Measurements from ENCODE around the gene DHX9. TPM values are rescaled to one million over a fixed set of nuclear protein-coding genes. Genes with fewer than 3 reads are reported as not detected.

The DHX9 gene
- total RNA-seq, 4 donors from 2014 or later, result 35.7 to 116 (median 63.5) TPM

DNA sequence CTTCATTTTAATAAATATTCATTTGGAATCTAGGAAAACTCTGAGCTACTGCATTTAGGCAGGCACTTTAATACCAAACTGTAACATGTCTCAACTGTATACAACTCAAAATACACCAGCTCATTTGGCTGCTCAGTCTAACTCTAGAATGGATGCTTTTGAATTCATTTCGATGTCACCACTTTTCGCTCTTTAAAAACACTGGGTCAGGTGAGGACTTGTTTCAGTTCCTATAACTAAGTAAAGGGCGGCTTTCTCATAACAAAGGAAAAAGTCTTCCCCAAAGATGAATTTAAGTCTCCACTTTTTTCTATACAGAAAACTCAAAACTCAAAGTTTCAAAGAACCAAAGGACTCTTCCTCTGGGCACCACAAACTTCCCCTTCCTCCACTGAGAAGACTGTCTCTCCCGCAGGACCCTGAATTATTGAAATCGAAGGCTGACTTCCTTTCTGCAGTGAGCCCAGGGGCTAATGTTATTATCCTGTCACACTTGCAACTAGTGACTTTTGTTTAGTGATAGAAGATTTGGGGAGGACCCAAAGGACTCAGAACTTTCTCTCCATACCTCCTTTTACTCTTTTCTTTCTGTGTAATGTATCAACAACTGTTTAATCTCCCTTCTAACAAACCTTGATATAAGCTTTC is 9.7 kb upstream of the DHX9 start:
- TF ChIP-seq, protein P1, sequence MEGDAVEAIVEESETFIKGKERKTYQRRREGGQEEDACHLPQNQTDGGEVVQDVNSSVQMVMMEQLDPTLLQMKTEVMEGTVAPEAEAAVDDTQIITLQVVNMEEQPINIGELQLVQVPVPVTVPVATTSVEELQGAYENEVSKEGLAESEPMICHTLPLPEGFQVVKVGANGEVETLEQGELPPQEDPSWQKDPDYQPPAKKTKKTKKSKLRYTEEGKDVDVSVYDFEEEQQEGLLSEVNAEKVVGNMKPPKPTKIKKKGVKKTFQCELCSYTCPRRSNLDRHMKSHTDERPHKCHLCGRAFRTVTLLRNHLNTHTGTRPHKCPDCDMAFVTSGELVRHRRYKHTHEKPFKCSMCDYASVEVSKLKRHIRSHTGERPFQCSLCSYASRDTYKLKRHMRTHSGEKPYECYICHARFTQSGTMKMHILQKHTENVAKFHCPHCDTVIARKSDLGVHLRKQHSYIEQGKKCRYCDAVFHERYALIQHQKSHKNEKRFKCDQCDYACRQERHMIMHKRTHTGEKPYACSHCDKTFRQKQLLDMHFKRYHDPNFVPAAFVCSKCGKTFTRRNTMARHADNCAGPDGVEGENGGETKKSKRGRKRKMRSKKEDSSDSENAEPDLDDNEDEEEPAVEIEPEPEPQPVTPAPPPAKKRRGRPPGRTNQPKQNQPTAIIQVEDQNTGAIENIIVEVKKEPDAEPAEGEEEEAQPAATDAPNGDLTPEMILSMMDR (IDR thresholded peaks at IDR 0.05), result no peak
- TF ChIP-seq POLR2A (IDR thresholded peaks at IDR 0.05), result no peak
- no peaks in the 10 kb centered on the region for H3K9me3 ChIP-seq
- no peak overlapping the region for H3K27ac ChIP-seq
- no peaks in the 10 kb centered on the region for H3K4me1 ChIP-seq
- H3K4me3 ChIP-seq, result no peak overlapping the region
- no peak for DNase-seq
- H3K27me3 ChIP-seq, result no peaks in the 10 kb centered on the region
- no peaks in the 10 kb centered on the region for H3K36me3 ChIP-seq

DNA sequence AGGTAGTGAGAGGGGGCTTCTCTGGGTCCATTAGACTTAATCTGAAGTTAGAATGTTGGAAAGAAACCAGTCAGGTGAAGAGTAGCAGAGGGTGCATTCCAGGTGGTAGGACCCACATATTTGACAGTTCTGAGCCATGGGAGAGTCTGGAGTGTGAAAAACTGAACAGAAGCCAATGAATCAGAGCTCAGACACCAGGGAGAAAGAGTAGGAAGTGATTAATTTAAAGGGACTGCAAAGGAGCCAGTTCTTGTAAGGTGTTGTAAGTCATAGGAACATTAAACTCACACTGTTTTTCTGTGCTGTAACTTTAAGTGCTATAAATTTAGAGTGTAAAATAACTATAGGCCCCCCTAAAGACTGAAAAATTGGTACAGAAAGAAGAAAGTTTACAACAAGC is 5.9 kb upstream of the DHX9 start:
- no peaks in the 10 kb centered on the region for H3K36me3 ChIP-seq
- H3K27ac ChIP-seq, result no peak overlapping the region
- H3K4me3 ChIP-seq, result no peak overlapping the region
- no peak for DNase-seq
- H3K4me1 ChIP-seq, result no peaks in the 10 kb centered on the region
- H3K9me3 ChIP-seq, result no peaks in the 10 kb centered on the region
- no peak for TF ChIP-seq POLR2A (IDR thresholded peaks at IDR 0.05)
- TF ChIP-seq, protein P1 (IDR thresholded peaks at IDR 0.05), result no peak
- H3K27me3 ChIP-seq, result no peaks in the 10 kb centered on the region

DNA sequence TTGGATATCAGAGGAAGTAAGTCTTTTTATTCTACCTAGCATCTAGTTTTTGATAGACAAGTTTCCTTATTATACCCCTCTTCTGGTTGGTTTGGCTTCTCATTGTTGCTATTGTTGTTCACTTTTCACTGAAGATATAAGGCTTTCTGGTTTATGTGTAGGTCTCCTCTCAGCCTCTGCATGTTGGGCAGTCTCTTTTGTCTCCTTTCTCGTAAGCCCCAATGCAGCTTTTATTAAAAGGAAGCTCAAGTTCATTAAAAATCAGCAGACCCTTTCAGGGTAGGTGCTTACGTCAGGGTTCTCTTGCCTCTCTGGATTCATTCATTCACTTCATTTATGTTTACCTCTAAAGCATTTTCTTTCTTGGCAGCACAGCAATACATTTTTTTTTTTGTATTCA is 4.8 kb upstream of the DHX9 start:
- Histone ChIP-seq H3K4me3 (no peak overlapping the region), H3K27me3 (no peaks in the 10 kb centered on the region), H3K9me3 (no peaks in the 10 kb centered on the region), H3K36me3 (no peaks in the 10 kb centered on the region), H3K4me1 (no peaks in the 10 kb centered on the region), H3K27ac (no peak overlapping the region)
- TF ChIP-seq, protein P1 (IDR thresholded peaks at IDR 0.05), result no peak
- TF ChIP-seq POLR2A (IDR thresholded peaks at IDR 0.05), result no peak
- no peak for DNase-seq

DNA sequence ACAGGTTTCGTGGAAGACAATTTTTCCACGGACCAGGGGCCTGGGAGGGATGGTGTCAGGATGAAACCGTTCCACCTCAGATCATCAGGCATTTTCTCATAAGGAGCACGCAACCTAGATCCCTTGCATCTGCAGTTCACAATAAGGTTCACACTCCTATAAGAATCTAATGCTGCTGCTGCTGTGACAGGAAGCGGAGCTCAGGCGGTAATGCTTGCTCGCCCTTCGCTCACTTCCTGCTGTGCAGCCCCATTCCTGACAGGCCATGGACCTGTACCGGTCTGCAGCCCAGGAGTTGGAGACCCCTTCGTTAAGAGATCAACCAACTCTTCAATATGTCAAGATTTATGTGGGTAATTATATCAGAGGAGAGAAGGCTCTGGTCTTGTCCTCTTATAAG is 3.3 kb upstream of the DHX9 start:
- no peak for DNase-seq
- Histone ChIP-seq H3K36me3 (no peaks in the 10 kb centered on the region), H3K4me1 (peaks cover 0 to 4% (median 0%) of the 10 kb centered on the region in 4 donors), H3K27me3 (no peaks in the 10 kb centered on the region), H3K4me3 (no peak overlapping the region), H3K9me3 (no peaks in the 10 kb centered on the region), H3K27ac (no peak overlapping the region)
- TF ChIP-seq POLR2A (IDR thresholded peaks at IDR 0.05), result no peak

DNA sequence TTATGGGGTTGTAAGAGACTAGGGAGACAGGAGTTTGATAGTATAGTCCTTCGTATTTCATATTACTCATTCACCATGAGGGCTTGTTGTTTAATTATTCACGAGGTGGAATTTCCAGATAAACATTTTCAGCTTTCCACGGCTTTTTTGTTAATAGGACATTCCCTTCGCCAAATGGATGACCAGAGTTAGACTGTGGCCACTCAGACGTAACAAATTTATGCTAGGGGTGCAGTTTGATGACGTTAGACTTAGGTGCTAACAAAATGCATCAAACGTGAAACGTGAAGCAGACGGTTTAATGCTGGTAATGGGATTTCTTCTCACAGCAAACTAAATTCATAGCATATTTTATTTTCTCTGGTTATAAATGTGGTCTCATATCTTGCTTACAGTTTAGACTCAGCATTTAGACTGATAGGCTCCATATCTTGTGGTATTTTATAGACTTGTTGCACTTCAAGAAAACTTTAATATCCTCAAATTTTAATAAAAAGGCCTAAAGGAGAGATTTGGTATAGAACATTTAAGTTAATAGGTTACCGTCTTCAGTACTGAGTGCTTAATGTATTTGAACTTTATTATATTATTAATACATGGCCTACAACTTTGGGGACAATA is 2.3 kb downstream of the DHX9 start:
- TF ChIP-seq, protein P1 (IDR thresholded peaks at IDR 0.05), result no peak
- TF ChIP-seq POLR2A (IDR thresholded peaks at IDR 0.05), result no peak
- H3K9me3 ChIP-seq, result no peaks in the 10 kb centered on the region
- H3K4me1 ChIP-seq, result peaks cover 0 to 31% (median 9%) of the 10 kb centered on the region in 4 donors
- H3K27ac ChIP-seq, result no peak overlapping the region
- no peak for DNase-seq
- peaks cover 0 to 30% (median 0%) of the 10 kb centered on the region in 3 donors for H3K36me3 ChIP-seq
- H3K27me3 ChIP-seq, result no peaks in the 10 kb centered on the region
- H3K4me3 ChIP-seq, result peak overlapping the region in 3 of 4 donors; percentile 11 to 82 (median 64)

DNA sequence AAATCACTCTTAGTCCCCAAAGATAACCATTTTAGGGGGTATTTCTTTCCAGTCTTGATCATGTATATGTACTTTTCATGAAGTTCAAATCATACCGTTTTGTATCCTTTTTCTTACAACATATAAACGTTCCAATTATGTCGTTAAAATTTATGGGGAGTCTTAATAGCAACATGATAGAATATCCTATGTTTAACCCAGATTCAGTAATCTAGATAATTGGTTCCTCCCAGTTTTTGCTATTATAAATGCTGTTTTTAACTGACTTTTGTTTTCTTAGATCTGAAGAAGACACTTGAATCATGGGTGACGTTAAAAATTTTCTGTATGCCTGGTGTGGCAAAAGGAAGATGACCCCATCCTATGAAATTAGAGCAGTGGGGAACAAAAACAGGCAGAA is 3.1 kb downstream of the DHX9 start:
- H3K4me1 ChIP-seq, result peaks cover 0 to 31% (median 9%) of the 10 kb centered on the region in 4 donors
- peaks cover 0 to 36% (median 0%) of the 10 kb centered on the region in 3 donors for H3K36me3 ChIP-seq
- H3K9me3 ChIP-seq, result no peaks in the 10 kb centered on the region
- no peaks in the 10 kb centered on the region for H3K27me3 ChIP-seq
- H3K4me3 ChIP-seq, result no peak overlapping the region
- H3K27ac ChIP-seq, result no peak overlapping the region
- DNase-seq, result no peak
- TF ChIP-seq, protein P1 (IDR thresholded peaks at IDR 0.05), result no peak
- no peak for TF ChIP-seq POLR2A (IDR thresholded peaks at IDR 0.05)
